ENCODE data around the gene PET100. TPM values are rescaled to one million over a fixed set of nuclear protein-coding genes. Genes with fewer than 3 reads are reported as not detected.

Gene PET100
- total and polyA plus RNA-seq, 10 donors, result 8.7 to 130 (median 86.8) TPM

DNA sequence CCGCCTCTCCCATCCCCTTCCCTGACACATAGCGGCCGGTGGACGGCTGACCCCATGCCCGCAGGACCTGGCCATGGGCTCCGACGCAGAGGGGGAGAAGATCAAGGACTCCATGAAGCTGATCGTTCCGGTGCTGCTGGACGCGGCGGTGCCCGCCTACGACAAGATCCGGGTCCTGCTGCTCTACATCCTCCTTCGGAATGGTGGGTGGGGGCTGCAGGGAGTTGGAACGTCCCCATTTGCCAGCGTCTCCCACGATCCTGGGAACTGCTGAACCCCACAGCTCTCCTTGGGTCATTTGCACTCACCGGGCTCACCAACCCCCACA, 14.9 kb downstream of the PET100 start:
- no peak overlapping the region for H3K4me3 ChIP-seq
- H3K9me3 ChIP-seq, result no peaks in the 10 kb centered on the region
- H3K4me1 ChIP-seq, result peaks cover 0 to 47% (median 5%) of the 10 kb centered on the region in 6 donors
- TF ChIP-seq POLR2A (IDR thresholded peaks at IDR 0.05) (no peak), POLR2AphosphoS5 (IDR thresholded peaks at IDR 0.05) (peak in 2 of 3 donors; percentile 13 to 16)
- H3K27ac ChIP-seq, result peak overlapping the region in 4 of 8 donors; percentile 74 to 84 (median 79)
- H3K27me3 ChIP-seq (replicated peaks in 1 of 7), result no peaks in the 10 kb centered on the region
- H3K36me3 ChIP-seq, result peaks cover 0 to 80% (median 38%) of the 10 kb centered on the region in 6 donors
- intact Hi-C loops (cut with DNase I; ENCODE audit: low total_unique reads), result no loop called here
- 92 to 97% (median 94%) methylated on average over 20 of the region's 20 CpGs for WGBS, 5 donors
- DNase-seq, result no peak

DNA sequence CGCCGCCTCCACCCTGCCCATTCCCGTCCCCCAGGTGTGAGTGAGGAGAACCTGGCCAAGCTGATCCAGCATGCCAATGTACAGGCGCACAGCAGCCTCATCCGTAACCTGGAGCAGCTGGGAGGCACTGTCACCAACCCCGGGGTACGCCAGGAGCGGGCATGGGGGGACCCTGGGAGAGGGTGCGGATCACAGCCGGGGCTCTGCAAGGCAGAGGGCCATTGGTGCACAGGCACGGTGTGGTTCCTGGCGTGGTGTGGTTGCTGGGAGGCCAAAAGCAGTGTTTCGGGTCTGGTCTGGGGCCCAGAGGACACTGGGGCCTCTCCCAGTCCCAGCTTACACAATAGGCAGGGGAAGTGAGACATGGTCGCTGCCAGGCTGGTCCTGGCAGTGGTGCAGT, 15.6 kb downstream of the PET100 start:
- WGBS, 5 donors, result 62 to 88% (median 85%) methylated on average over 13 to 14 of the region's 14 CpGs
- Histone ChIP-seq H3K4me1 (peaks cover 0 to 40% (median 4%) of the 10 kb centered on the region in 6 donors), H3K4me3 (peak overlapping the region in 2 of 8 donors; percentile 7 to 8), H3K36me3 (peaks cover 0 to 73% (median 38%) of the 10 kb centered on the region in 6 donors), H3K27ac (peak overlapping the region in 5 of 8 donors; percentile 25 to 84 (median 79)), H3K27me3 (replicated peaks in 1 of 7) (peaks cover 0 to under 1% (median 0%) of the 10 kb centered on the region in 7 donors), H3K9me3 (no peaks in the 10 kb centered on the region)
- no peak for DNase-seq
- TF ChIP-seq POLR2AphosphoS5 (IDR thresholded peaks at IDR 0.05) (peak in 2 of 3 donors; percentile 38 to 78), CTCF (IDR thresholded peaks at IDR 0.05 in 8 of 11, conservative IDR thresholded peaks at IDR 0.05 in 3 of 11) (no peak), POLR2A (IDR thresholded peaks at IDR 0.05) (no peak)
- intact Hi-C loops (cut with DNase I; ENCODE audit: low total_unique reads), result no loop called here

GRCh38 chr19:7645656-7646425, 16.2 kb downstream of the PET100 start:
- Histone ChIP-seq H3K4me1 (peaks cover 0 to 34% (median 4%) of the 10 kb centered on the region in 6 donors), H3K9me3 (no peaks in the 10 kb centered on the region), H3K27ac (peak overlapping the region in 6 of 8 donors; percentile 15 to 84 (median 76)), H3K36me3 (peaks cover 0 to 66% (median 38%) of the 10 kb centered on the region in 6 donors), H3K4me3 (peak overlapping the region in 3 of 8 donors; percentile 7 to 12 (median 8)), H3K27me3 (replicated peaks in 1 of 7) (peaks cover 0 to 5% (median 0%) of the 10 kb centered on the region in 7 donors)
- 49 to 75% (median 68%) methylated on average over 17 to 20 of the region's 20 CpGs for WGBS, 5 donors
- TF ChIP-seq POLR2AphosphoS5 (IDR thresholded peaks at IDR 0.05) (peak; percentile 10 to 71 (median 36)), POLR2A (IDR thresholded peaks at IDR 0.05) (no peak)
- no peak for DNase-seq
- intact Hi-C loops (cut with DNase I; ENCODE audit: low total_unique reads), result no loop called here

GRCh38 chr19:7646426-7646700, 16.8 kb downstream of the PET100 start:
- 70 to 90% (median 86%) methylated on average over 2 to 8 of the region's 8 CpGs for WGBS, 5 donors
- Histone ChIP-seq H3K4me3 (peak overlapping the region in 3 of 8 donors; percentile 7 to 12 (median 8)), H3K4me1 (peaks cover 0 to 35% (median 4%) of the 10 kb centered on the region in 6 donors), H3K9me3 (no peaks in the 10 kb centered on the region), H3K27ac (peak overlapping the region in 4 of 8 donors; percentile 74 to 84 (median 79)), H3K27me3 (replicated peaks in 1 of 7) (peaks cover 0 to 10% (median 0%) of the 10 kb centered on the region in 7 donors), H3K36me3 (peaks cover 0 to 61% (median 38%) of the 10 kb centered on the region in 6 donors)
- TF ChIP-seq CTCF (IDR thresholded peaks at IDR 0.05 in 8 of 11, conservative IDR thresholded peaks at IDR 0.05 in 3 of 11), result no peak
- peak in 1 of 3 donors; percentile 65 for TF ChIP-seq POLR2AphosphoS5 (IDR thresholded peaks at IDR 0.05)
- intact Hi-C loops (cut with DNase I; ENCODE audit: low total_unique reads), result no loop called here
- DNase-seq, result no peak

DNA sequence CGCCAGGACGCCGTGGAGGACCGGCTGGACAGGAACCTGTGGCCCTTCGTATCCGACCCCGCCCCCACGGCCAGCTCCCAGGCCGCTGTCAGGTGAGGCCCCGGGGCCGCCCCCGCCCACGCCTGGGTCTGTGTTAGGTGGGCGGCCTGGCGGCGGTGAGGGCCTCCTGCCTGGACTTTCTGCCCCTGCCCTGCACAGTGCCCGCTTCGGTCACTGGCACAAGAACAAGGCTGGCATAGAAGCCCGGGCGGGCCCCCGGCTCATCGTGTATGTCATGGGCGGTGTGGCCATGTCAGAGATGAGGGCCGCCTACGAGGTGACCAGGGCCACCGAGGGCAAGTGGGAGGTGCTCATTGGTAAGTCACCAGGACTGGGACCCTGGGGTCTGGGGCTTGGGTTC, 17.6 kb downstream of the PET100 start:
- no peak for DNase-seq
- peaks cover 0 to 53% (median 33%) of the 10 kb centered on the region in 6 donors for H3K36me3 ChIP-seq
- WGBS, 5 donors, result 91 to 97% (median 95%) methylated on average over 7 to 26 of the region's 26 CpGs

More for the DNA sequence above, 17.6 kb downstream of the PET100 start:
- peaks cover 0 to 43% (median 11%) of the 10 kb centered on the region in 6 donors for H3K4me1 ChIP-seq
- H3K4me3 ChIP-seq, result no peak overlapping the region
- peaks cover 0 to 14% (median 0%) of the 10 kb centered on the region in 7 donors for H3K27me3 ChIP-seq (replicated peaks in 1 of 7)
- TF ChIP-seq CTCF (IDR thresholded peaks at IDR 0.05 in 8 of 11, conservative IDR thresholded peaks at IDR 0.05 in 3 of 11) (no peak), POLR2AphosphoS5 (IDR thresholded peaks at IDR 0.05) (peak in 1 of 3 donors; percentile 60)
- peak overlapping the region in 1 of 8 donors; percentile 84 for H3K27ac ChIP-seq
- no peaks in the 10 kb centered on the region for H3K9me3 ChIP-seq
- intact Hi-C loops (cut with DNase I; ENCODE audit: low total_unique reads), result no loop called here

All from spleen (tissue), 11 donors.